Adrenal gland (tissue), 5 donors: ENCODE measurements around the gene TMEM163.

Experiments
- CTCF ChIP-seq, 6 experiments: fragments of 450-650 bp in 4 of 6; fragments of 200-600 bp in 2 of 6; sonication (generic) in 1 of 6; IDR thresholded peaks; 1 replicate in 5 of 6; 2 replicates in 1 of 6; pipeline versions ENCODE4 v1.5.1 to v1.8.0; 2016 to 2021; ENCODE audit warnings: antibody characterized with exemption in 6 of 6, mild to moderate bottlenecking in 2 of 6, moderate library complexity in 1 of 6
- POLR2A ChIP-seq, 2 donors: fragments of 450-650 bp; IDR thresholded peaks; one replicate each; pipeline ENCODE4 v1.6.1; 2017; ENCODE audit warnings: antibody characterized with exemption in 2 of 2, mild to moderate bottlenecking in 2 of 2, moderate library complexity in 1 of 2
- donor health status: DM: no; HTN: no; CAD: no.

- TF ChIP-seq POLR2A (IDR thresholded peaks at IDR 0.05) (no peak), CTCF (IDR thresholded peaks at IDR 0.05) (no peak)
Measured at GRCh38 chr2:134458473-134458853, 260.3 kb downstream of the TMEM163 start.
